IgD-negative memory B cell (primary cell): ENCODE data around the gene GPR157. TPM values are rescaled to one million over a fixed set of nuclear protein-coding genes. Genes with fewer than 3 reads are reported as not detected.
"Not testable (repeated sequence)": the region's sequence is repeated elsewhere in the genome, so short reads cannot be mapped to it uniquely, and the experiment has no call there.

Source experiments
- H3K27ac Mint-ChIP-seq, 3 donors: one replicate each; pipeline ENCODE4 v1.8.0; 2020 to 2022; ENCODE audit warnings: mild to moderate bottlenecking in 3 of 3, mixed read lengths in 3 of 3, moderate library complexity in 1 of 3
- H3K27me3 Mint-ChIP-seq: one replicate; pipeline ENCODE4 v1.8.0; 2021; ENCODE audit warnings: mixed read lengths
- H3K36me3 Mint-ChIP-seq: one replicate; pipeline ENCODE4 v1.8.0; 2020; ENCODE audit warnings: mild to moderate bottlenecking, mixed read lengths
- H3K4me1 Mint-ChIP-seq, 3 donors: one replicate each; pipeline ENCODE4 v1.8.0; 2020 to 2022; ENCODE audit warnings: mixed read lengths in 3 of 3, mild to moderate bottlenecking in 1 of 3
- H3K4me3 Mint-ChIP-seq, 4 donors: one replicate each; pipeline ENCODE4 v1.8.0; 2020 to 2022; ENCODE audit warnings: mild to moderate bottlenecking in 4 of 4, mixed read lengths in 4 of 4, moderate library complexity in 3 of 4
- H3K9me3 Mint-ChIP-seq, 3 donors: one replicate each; pipeline ENCODE4 v1.8.0; 2020 to 2021; ENCODE audit warnings: mixed read lengths in 3 of 3, mild to moderate bottlenecking in 1 of 3
- polyA plus RNA-seq: library from polyadenylated mRNA; unstranded; fragments of 300-500 nt; fragmentation: Illumina TruSeq; gene quantifications from one replicate; pipeline ENCODE4 v1.2.3, GENCODE V29; 2021

GPR157 gene
- polyA plus RNA-seq, 1 donor from 2014 or later, result 1.3 TPM

DNA sequence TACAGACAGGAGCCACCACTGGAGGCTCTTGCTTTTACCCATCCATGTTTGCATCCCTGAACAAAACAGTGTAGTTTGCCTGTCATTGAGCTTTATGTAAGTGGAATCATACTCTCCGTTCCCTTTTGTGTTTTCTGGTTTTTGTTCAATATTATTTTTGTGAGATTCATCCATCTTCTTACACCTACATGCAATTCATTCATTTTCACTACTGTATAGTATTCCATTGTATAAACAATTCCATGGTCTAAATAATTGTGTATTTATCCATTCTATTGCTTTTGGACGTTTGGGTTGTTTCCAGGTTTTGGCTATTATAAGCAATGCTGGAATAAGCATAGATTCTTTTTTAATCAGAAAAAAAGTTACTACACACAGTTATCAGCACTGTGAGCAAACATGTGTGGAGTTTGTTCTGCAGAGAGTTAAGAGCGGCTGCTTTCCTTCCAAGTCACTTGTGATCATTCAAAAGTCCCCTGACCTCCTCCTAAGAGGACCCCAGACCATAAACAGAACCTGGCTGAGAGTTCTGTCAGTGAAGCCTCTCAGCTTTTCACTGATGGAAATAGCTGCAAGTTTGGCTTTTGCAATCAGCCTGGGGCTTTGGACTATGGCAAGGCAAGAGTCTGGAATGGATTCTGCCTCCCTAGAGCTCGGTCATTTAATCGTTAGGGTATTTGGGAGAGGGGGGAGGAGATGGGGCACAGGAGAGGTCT lies 5.1 kb upstream of the GPR157 start:
- Mint-ChIP-seq H3K4me1 (peaks cover 12 to 17% (median 16%) of the 10 kb centered on the region in 3 donors), H3K4me3 (peak overlapping the region in 1 of 4 donors; percentile 60), H3K27ac (peak overlapping the region in 2 of 3 donors; percentile 49 to 67), H3K9me3 (no peaks in the 10 kb centered on the region), H3K36me3 (no peaks in the 10 kb centered on the region), H3K27me3 (peaks cover 5% of the 10 kb centered on the region)

DNA sequence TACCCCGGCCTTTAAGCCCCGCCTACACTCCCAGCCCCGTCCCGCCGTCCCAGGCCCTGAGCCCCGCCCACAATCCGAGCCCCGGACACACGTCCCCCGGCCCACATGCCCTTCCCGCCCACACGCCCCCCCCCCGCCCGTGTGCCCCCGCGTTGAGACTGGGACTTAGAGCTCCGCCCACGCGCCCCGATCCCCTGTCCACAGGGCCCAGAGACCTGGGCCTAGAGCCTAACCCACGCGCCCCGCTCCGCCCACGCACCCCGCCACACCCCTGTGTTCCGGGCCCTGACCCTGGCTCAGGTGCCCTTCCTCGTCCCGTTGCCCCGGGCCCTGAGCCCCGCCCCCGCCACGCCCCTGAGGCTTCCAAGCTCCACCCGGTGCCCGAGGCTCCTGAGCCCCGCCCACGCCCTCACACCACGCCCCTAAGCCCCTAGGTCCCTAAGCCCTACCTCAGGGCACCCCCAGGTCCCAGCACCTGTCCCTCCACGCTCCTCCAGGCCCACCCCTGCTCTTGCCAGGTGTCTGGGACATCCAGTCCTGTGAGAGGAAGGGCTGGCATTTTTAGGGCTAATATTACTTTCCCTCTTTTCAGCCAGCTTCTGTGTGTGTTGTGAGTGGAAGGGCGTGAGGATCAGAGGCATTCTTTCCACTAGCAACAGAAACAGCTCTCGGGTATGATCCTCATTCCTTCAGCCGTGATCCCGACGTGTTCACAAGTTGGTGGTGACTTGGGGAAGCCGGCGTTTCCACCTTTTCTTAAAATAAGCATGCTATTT lies 552 bp upstream of the GPR157 start:
- Mint-ChIP-seq H3K27ac (peak overlapping the region; percentile 21 to 92 (median 44)), H3K9me3 (no peaks in the 10 kb centered on the region), H3K4me3 (peak overlapping the region; percentile 64 to 93 (median 80)), H3K4me1 (peaks cover 17 to 32% (median 27%) of the 10 kb centered on the region in 3 donors), H3K36me3 (no peaks in the 10 kb centered on the region), H3K27me3 (peaks cover 2% of the 10 kb centered on the region)

DNA sequence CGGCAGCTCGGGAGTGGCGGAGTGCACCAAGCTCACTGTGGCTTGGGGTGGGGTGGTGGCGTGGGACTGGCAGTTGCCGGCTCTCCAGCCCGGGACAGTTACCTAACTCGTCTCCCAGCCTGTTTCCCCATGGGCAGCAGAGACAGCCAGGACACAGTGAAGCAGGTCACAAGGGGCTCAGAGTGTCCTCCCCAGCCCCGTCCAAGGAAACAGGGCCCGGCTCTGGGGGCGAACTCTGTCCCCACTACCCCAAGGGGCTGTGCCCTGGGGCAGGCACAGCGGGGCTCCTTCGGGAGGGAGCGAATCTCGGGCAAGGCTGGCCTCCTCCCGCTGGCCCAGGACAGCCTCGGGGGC lies 759 bp downstream of the GPR157 start:
- H3K27ac Mint-ChIP-seq, result peak overlapping the region in 1 of 3 donors; percentile 79

DNA sequence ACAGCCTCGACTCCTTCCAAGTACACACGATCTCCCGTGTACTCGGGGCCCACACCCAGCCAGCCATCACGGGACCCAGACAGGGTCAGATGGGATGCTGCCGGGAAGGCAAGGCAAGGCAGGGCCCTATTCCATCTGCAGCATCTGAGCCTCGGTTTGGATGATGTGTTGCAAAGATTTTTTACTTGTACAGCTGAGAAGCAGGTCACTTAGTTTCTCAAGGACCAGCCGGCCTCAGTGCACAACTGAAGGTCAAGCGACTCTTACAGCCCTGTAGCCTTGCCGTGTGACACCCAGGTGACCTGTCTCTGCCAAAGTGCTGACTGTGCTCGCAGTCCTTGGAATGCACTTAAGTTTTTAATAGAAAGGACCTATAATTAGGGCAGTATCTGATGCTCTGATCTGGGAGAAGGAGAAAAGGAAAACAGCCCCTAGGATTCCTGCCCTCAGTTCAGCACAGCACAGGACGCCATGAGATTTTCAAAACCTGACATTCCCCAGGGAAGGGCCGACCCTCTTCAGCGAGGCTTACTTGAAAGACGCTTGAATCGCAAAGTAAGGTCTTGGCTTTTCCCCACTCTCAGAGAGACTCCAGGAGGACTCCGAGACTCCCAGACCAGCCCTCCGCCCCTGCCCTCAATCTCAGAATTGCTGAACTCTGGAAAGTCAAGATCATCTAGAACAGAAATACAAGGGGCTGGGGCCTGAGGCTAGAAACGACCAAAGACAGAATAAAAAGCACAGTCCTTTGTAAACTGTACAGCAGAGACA lies 1.3 kb downstream of the GPR157 start:
- peaks cover 19 to 33% (median 28%) of the 10 kb centered on the region in 3 donors for H3K4me1 Mint-ChIP-seq
- H3K4me3 Mint-ChIP-seq, result peak overlapping the region; percentile 90 to 94 (median 91)
- peak overlapping the region in 1 of 3 donors; percentile 79 for H3K27ac Mint-ChIP-seq
- no peaks in the 10 kb centered on the region for H3K36me3 Mint-ChIP-seq
- no peaks in the 10 kb centered on the region for H3K27me3 Mint-ChIP-seq
- no peaks in the 10 kb centered on the region for H3K9me3 Mint-ChIP-seq

More for the DNA sequence above, 759 bp downstream of the GPR157 start:
- Mint-ChIP-seq H3K9me3 (no peaks in the 10 kb centered on the region), H3K4me1 (peaks cover 17 to 32% (median 27%) of the 10 kb centered on the region in 3 donors), H3K4me3 (peak overlapping the region; percentile 90 to 94 (median 91)), H3K36me3 (no peaks in the 10 kb centered on the region), H3K27me3 (no peaks in the 10 kb centered on the region)

DNA sequence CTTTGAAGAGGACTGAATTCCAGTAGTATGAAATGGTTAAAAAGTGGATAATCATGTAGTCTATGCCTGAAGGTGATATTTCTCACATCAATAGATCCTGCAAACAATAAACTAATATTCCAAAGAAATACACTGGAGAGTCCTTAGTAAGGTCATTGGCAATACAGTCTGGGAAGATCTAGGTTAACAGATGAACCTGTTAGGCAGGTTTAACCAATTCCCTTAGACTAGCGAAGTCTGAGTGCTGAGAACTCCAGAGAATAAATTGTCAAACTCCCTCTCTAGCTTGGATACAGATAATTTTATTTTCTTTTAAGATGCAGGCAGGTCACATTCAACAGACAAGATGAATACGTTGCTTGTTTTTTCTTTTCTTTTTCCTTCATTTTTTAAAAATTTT lies 2.4 kb downstream of the GPR157 start:
- Mint-ChIP-seq H3K27me3 (no peaks in the 10 kb centered on the region), H3K9me3 (no peaks in the 10 kb centered on the region), H3K36me3 (no peaks in the 10 kb centered on the region), H3K4me3 (peak overlapping the region in 1 of 4 donors; percentile 90), H3K27ac (no peak overlapping the region), H3K4me1 (peaks cover 27 to 41% (median 32%) of the 10 kb centered on the region in 3 donors)

DNA sequence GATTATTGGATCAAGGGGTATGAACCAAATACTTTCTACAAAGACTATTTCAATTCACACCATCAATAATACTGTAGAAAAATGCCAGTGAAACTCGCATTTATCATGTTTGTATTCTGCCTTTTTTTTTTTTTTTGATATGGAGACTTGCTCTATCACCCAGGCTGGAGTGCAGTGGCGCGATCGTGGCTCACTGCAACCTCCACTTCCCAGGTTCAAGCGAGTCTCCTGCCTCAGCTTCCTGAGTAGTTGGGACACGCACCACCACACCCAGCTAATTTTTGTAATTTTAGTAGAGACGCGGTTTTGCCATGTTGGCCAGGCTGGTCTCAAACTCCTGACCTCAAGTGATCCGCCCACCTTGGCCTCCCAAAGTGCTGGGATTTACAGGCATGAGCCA lies 3.1 kb downstream of the GPR157 start:
- H3K27me3 Mint-ChIP-seq, H3K36me3 Mint-ChIP-seq, H3K9me3 Mint-ChIP-seq, H3K27ac Mint-ChIP-seq: not testable (repeated sequence)
- Mint-ChIP-seq H3K4me3 (peak overlapping the region in 1 of 4 donors; percentile 65), H3K4me1 (peaks cover 27 to 39% (median 29%) of the 10 kb centered on the region in 3 donors)

DNA sequence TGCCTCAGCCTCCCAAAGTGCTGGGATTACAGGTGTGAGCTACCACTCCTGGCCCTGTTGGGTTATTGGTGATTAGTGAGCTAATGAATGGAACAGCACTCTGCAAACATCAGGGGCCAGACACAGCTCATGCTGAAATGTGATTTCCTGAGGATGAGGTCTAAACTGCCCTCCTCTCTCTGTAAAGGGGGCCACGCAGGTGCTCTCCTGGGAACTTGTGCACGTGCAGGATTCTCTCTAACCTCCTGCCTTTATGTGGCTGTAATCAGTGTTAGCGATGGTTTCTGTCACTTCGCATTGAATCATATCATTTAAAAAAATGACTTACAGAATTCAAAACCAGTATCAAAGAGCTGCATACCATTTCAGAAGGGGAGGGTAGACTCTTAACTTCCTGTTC lies 3.6 kb downstream of the GPR157 start:
- Mint-ChIP-seq H3K27ac (no peak overlapping the region), H3K4me3 (peak overlapping the region in 1 of 4 donors; percentile 65), H3K27me3 (no peaks in the 10 kb centered on the region), H3K9me3 (no peaks in the 10 kb centered on the region), H3K4me1 (peaks cover 25 to 38% (median 27%) of the 10 kb centered on the region in 3 donors), H3K36me3 (no peaks in the 10 kb centered on the region)

DNA sequence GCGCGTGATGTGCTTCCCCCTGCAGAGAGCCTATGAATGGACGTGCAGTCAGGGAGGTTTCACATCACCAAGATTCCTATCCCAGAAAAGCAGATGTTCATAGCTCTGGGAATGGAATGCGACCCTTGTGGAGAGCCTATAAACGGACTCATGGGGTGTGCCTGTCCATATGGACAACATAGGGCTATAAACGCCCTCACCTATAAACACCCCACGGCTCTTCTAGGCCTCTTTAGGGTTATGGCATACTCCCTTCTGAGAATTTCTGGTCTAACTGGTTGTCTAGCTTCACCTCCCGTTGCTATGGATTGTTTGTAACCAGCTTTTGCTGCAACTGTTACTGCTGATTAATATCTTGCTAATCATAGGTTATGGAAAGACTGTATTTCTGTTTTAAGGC lies 4.5 kb downstream of the GPR157 start:
- H3K36me3 Mint-ChIP-seq, H3K4me3 Mint-ChIP-seq, H3K9me3 Mint-ChIP-seq, H3K27me3 Mint-ChIP-seq: not testable (repeated sequence)
- Mint-ChIP-seq H3K4me1 (peaks cover 26 to 37% (median 29%) of the 10 kb centered on the region in 3 donors), H3K27ac (peak overlapping the region in 1 of 3 donors; percentile 15)

DNA sequence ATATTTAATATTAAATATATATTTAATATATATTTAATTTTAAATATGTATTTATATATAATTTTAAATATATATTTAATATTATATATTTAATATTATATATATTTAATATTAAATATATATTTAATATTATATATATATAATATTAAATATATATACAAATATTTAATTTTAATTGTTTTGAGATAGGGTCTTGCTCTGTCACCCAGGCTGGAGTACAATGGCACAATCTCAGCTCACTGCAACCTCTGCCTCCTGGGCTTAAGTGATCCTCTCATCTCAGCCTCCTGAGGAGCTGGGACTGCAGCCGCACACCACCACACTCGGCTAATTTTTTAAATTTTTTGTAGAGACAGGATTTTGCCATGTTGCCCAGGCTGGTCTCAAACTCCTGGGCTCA lies 5.2 kb downstream of the GPR157 start:
- H3K36me3 Mint-ChIP-seq, H3K27me3 Mint-ChIP-seq, H3K9me3 Mint-ChIP-seq, H3K27ac Mint-ChIP-seq: not testable (repeated sequence)
- H3K4me1 Mint-ChIP-seq, result peaks cover 26 to 40% (median 32%) of the 10 kb centered on the region in 3 donors
- H3K4me3 Mint-ChIP-seq, result peak overlapping the region in 1 of 4 donors; percentile 22

DNA sequence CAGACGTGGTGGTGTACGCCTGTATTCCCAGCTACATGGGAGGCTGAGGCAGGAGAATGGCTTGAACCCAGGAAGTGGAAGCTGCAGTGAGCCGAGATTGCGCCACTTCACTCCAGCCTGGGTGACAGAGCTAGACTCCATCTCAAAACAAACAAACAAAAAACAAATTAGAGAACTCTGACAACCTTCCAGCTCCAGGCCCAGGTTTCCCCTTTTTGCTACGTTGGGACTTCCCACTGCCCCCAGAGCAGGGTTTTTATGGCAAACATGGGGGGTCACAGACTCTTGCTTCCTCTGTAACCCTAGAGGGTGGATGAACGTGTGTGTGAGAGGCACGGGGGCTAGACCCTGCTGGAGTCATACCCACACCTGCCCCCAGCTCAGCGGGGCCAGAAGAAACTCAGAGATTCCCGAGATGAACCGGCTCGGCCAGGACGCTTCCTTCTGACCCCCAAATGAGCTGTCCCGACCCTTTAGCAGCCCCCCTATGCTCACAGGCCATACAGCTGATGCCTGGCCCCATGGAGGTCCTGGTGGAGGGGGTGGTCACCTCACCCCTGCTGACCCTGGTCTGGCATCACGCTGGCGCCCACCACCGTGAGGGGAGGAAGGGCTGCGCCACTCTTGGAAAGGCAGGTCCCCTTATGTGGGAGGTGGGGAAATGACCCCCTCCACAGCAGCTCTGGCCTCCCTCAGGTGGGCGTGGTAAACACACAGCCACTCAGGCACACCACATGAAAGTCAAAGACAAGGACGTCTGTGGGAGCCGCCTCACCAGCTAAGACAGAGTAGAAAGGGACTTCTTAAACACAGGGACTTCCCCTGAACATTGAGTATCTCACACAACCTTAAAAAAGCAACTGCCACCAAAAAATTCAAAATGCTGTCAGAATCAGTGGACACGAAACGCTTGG lies 7.1 kb downstream of the GPR157 start:
- peak overlapping the region in 2 of 4 donors; percentile 35 to 80 for H3K4me3 Mint-ChIP-seq
- H3K27me3 Mint-ChIP-seq, result no peaks in the 10 kb centered on the region
- H3K4me1 Mint-ChIP-seq, result peaks cover 20 to 31% (median 24%) of the 10 kb centered on the region in 3 donors
- peaks cover 2% of the 10 kb centered on the region for H3K36me3 Mint-ChIP-seq
- H3K9me3 Mint-ChIP-seq, result no peaks in the 10 kb centered on the region
- peak overlapping the region in 2 of 3 donors; percentile 46 to 76 for H3K27ac Mint-ChIP-seq

DNA sequence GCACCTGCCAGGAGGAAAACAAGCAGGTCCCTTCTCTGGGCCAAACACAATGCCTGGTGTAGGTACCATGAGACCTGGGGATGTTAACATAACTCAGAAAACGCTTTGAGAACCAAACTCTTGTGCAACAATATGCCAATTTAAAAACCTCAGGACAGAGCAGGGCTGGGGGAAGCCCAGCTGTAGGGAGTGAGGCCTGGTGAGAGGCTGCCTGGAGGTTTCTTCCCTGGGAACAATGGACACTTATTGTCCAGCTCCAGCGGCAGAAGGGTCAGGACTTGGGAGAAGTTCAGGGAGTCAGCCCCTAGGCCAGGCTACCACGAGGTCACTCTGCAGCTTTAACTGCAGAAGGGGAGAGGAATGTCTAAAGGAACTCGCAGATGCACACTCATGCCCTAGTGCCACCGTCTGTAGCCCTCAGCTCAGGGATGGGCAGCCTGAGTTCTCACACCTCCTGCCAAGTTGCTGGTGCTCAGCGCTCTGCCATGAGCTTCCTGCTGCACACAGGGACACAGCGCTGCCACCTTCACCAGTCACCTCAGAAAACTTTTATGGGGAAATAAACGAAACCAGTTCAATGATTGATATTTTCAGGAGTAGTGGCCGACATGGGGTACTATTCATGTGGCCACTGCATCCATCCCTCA lies 8.5 kb downstream of the GPR157 start:
- H3K27ac Mint-ChIP-seq, result peak overlapping the region in 1 of 3 donors; percentile 43
- H3K36me3 Mint-ChIP-seq, result peaks cover 2% of the 10 kb centered on the region
- peaks cover 18 to 25% (median 21%) of the 10 kb centered on the region in 3 donors for H3K4me1 Mint-ChIP-seq
- H3K27me3 Mint-ChIP-seq, result no peaks in the 10 kb centered on the region
- H3K4me3 Mint-ChIP-seq, result peak overlapping the region in 1 of 4 donors; percentile 55
- no peaks in the 10 kb centered on the region for H3K9me3 Mint-ChIP-seq

DNA sequence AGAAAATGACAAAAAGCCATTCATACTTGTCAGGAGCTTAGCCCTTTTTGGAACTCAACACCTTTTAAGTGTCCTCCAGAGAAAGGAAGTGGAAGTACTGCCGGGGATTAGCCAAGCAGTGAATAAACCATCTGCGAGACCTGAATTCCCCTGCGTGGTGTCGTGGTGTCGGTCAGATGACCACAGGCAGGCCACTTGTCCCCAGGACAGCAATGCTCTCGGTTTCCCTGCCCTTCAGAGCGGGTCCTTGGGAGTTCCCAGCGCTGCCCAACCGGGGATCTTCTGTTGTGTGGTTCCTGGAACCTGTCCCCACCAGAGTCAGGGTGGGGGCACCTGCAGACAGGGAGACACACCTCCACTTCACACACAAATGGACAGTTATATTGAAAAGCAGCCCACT lies 9.2 kb downstream of the GPR157 start:
- H3K27ac Mint-ChIP-seq, result no peak overlapping the region
- peaks cover 2% of the 10 kb centered on the region for H3K36me3 Mint-ChIP-seq
- H3K9me3 Mint-ChIP-seq, result no peaks in the 10 kb centered on the region
- no peaks in the 10 kb centered on the region for H3K27me3 Mint-ChIP-seq
- no peak overlapping the region for H3K4me3 Mint-ChIP-seq
- H3K4me1 Mint-ChIP-seq, result peaks cover 18 to 25% (median 21%) of the 10 kb centered on the region in 3 donors

DNA sequence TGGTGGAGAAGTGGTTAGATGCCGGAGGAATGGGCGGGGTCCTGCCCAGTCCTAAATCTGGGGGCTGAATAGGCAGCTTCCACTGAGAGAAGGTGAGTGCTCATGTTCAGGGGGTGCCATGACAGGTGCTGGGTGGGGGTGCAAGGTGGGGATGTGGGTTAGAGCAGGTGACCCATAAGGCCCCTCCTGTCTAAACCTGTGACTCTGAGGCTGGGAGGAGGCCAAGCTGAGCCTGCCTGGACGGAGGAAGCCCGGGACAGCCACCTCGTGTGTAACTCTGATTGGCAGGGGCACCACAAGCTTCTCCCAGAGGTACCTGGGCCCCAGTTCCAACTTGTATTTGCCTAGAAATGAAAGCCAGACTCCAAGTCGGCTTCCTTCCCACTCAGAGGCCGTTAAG lies 10.7 kb downstream of the GPR157 start:
- no peak overlapping the region for H3K4me3 Mint-ChIP-seq
- no peaks in the 10 kb centered on the region for H3K9me3 Mint-ChIP-seq
- no peaks in the 10 kb centered on the region for H3K27me3 Mint-ChIP-seq
- H3K36me3 Mint-ChIP-seq, result peaks cover 2% of the 10 kb centered on the region
- H3K27ac Mint-ChIP-seq, result peak overlapping the region in 1 of 3 donors; percentile 69
- peaks cover 18 to 27% (median 21%) of the 10 kb centered on the region in 3 donors for H3K4me1 Mint-ChIP-seq
